Measurements from ENCODE around the gene ATG14. TPM values are rescaled to one million over a fixed set of nuclear protein-coding genes. Genes with fewer than 3 reads are reported as not detected.

ATG14 gene
- total RNA-seq, 1 experiment from 2014 or later: 23.0 TPM

Small RNAs within 50 kb of the gene (small RNA-seq; reads per million reads assigned to genes)
- gene AL356801.1: 0 reads per million in 2 experiments

Other genes starting within 250 kb of the ATG14 start
- 29.2 and 31.1 TPM in 2 replicates for gene DLGAP5, start 220.2 kb downstream of the ATG14 start, total RNA-seq (2014; rRNA removed; shearing (Covaris generic))
- gene FBXO34, start 140.4 kb downstream of the ATG14 start, total RNA-seq (2014; rRNA removed; shearing (Covaris generic)): 14.2 and 15.6 TPM in 2 replicates
- not detected in 2 replicates for gene TBPL2, start 28.8 kb upstream of the ATG14 start, total RNA-seq (2014; rRNA removed; shearing (Covaris generic))
- gene KTN1, start 168.4 kb upstream of the ATG14 start, total RNA-seq (2014; rRNA removed; shearing (Covaris generic)): 123 and 132 TPM in 2 replicates

Data from SK-MEL-5 (cell line).